B cell (primary cell): ENCODE results near the gene HJV. TPM values are rescaled to one million over a fixed set of nuclear protein-coding genes. Genes with fewer than 3 reads are reported as not detected.
"Not testable (repeated sequence)": the region's sequence is repeated elsewhere in the genome, so short reads cannot be mapped to it uniquely, and the experiment has no call there.

ENCODE experiments used
- ATAC-seq: fragments of 200-7000 bp; cut with Tn5 transposase; one replicate; pipeline ENCODE4 v1.10.0; 2021; ENCODE audit warnings: low read depth, mild to moderate bottlenecking, moderate number of reproducible peaks, moderate library complexity
- CTCF ChIA-PET: fragments of 350-600 bp; sonication (Branson Sonifier 250); formaldehyde crosslinking; loops from one replicate; lab custom pipeline; 2021; ENCODE audit warnings: antibody characterized with exemption, inconsistent platforms; lab: Charles Lee
- POLR2A ChIA-PET: fragments of 350-600 bp; sonication (Branson Sonifier 250); formaldehyde crosslinking; loops from one replicate; lab custom pipeline; 2021; ENCODE audit warnings: antibody characterized with exemption; lab: Charles Lee
- DNase-seq: peaks from one replicate; pipeline ENCODE4 v3.0.0; 2013
- H2AFZ ChIP-seq: 2 replicates; pipeline ENCODE4 v1.6.1; 2012; ENCODE audit warnings: mild to moderate bottlenecking, low read depth, low read length; ENCODE audit not compliant: insufficient read depth, poor library complexity, severe bottlenecking
- H3K27ac ChIP-seq, 2 donors: 1 replicate in 1 of 2; 2 replicates in 1 of 2; pipeline ENCODE4 v1.5.1; 2012 to 2013; ENCODE audit warnings: low read length in 2 of 2, mild to moderate bottlenecking in 2 of 2, moderate library complexity in 1 of 2
- H3K27me3 ChIP-seq, 4 experiments: fragments of 200-600 bp in 1 of 4; sonication (generic) in 1 of 4; replicated peaks in 1 of 4; 1 replicate in 2 of 4; 2 replicates in 2 of 4; pipeline versions ENCODE4 v1.6.1 to v1.7.0; 2013 to 2016; ENCODE audit warnings: low read length in 3 of 4, mild to moderate bottlenecking in 2 of 4, mixed read lengths in 1 of 4, moderate library complexity in 1 of 4; ENCODE audit not compliant: insufficient read depth in 4 of 4, control insufficient read depth in 3 of 4; ENCODE audit errors: control extremely low read depth in 1 of 4
- H3K36me3 ChIP-seq, 2 experiments: replicated peaks in 1 of 2; 1 replicate in 1 of 2; 2 replicates in 1 of 2; pipeline versions ENCODE4 v1.6.1 to v1.7.1; 2013; ENCODE audit warnings: low read length in 1 of 2; ENCODE audit not compliant: insufficient read depth in 2 of 2, control insufficient read depth in 1 of 2; ENCODE audit errors: control extremely low read depth in 1 of 2, extremely low read depth in 1 of 2
- H3K4me1 ChIP-seq, 2 donors: fragments of 200-600 bp in 1 of 2; sonication (generic) in 1 of 2; 1 replicate in 1 of 2; 2 replicates in 1 of 2; pipeline versions ENCODE4 v1.5.1 to v1.6.1; 2013 to 2017; ENCODE audit warnings: low read length in 2 of 2; ENCODE audit not compliant: control insufficient read depth in 2 of 2, insufficient read depth in 2 of 2
- H3K4me2 ChIP-seq: replicated peaks from 2 replicates; pipeline ENCODE3; 2012; ENCODE audit warnings: mild to moderate bottlenecking, low read depth, low read length; ENCODE audit not compliant: poor library complexity, severe bottlenecking
- H3K4me3 ChIP-seq, 5 experiments: fragments of 200-600 bp in 1 of 5; sonication (generic) in 1 of 5; 1 replicate in 3 of 5; 2 replicates in 2 of 5; pipeline versions ENCODE4 v1.5.1 to v1.7.0; 2011 to 2016; ENCODE audit warnings: low read length in 4 of 5, mild to moderate bottlenecking in 4 of 5, low read depth in 2 of 5, control low read depth in 1 of 5, moderate library complexity in 1 of 5; ENCODE audit not compliant: insufficient read depth in 1 of 5; ENCODE audit errors: control extremely low read depth in 1 of 5, extremely low read depth in 1 of 5
- H3K79me2 ChIP-seq: fragments of 200-600 bp; sonication (generic); one replicate; pipeline ENCODE4 v1.6.0; 2016; ENCODE audit warnings: low read length; ENCODE audit not compliant: control insufficient read depth, insufficient read depth
- H3K9ac ChIP-seq: fragments of 200-600 bp; sonication (generic); 2 replicates; pipeline ENCODE4 v1.6.1; 2017; ENCODE audit warnings: mild to moderate bottlenecking, low read length, moderate library complexity
- H3K9me3 ChIP-seq, 3 donors: one replicate each; pipeline versions ENCODE4 v1.6.1 to v1.7.1; 2013; ENCODE audit warnings: low read length in 2 of 3; ENCODE audit not compliant: control insufficient read depth in 2 of 3, insufficient read depth in 1 of 3; ENCODE audit errors: control extremely low read depth in 1 of 3
- H4K20me1 ChIP-seq: 2 replicates; pipeline ENCODE4 v1.6.0; 2012; ENCODE audit warnings: mild to moderate bottlenecking, low read length; ENCODE audit not compliant: insufficient read depth, control insufficient read depth, poor library complexity, severe bottlenecking
- H3K27ac Mint-ChIP-seq: one replicate; pipeline ENCODE4 v1.8.0; 2021; ENCODE audit warnings: mixed read lengths
- H3K27me3 Mint-ChIP-seq: one replicate; pipeline ENCODE4 v1.8.0; 2021; ENCODE audit warnings: mixed read lengths
- H3K4me1 Mint-ChIP-seq: one replicate; pipeline ENCODE4 v1.8.0; 2021; ENCODE audit warnings: mixed read lengths
- H3K4me3 Mint-ChIP-seq: one replicate; pipeline ENCODE4 v1.8.0; 2021; ENCODE audit warnings: mixed read lengths
- H3K9me3 Mint-ChIP-seq: one replicate; pipeline ENCODE4 v1.8.0; 2022; ENCODE audit warnings: mixed read lengths; ENCODE audit not compliant: insufficient read depth
- CTCF ChIP-seq: fragments of 200-600 bp; IDR thresholded peaks from one replicate; pipeline ENCODE4 v1.8.0; 2022; ENCODE audit warnings: antibody characterized with exemption, mild to moderate bottlenecking
- EZH2 ChIP-seq: IDR thresholded peaks from 2 replicates; pipeline ENCODE4 v1.6.1; 2012; ENCODE audit warnings: borderline replicate concordance, low read depth, mild to moderate bottlenecking, moderate library complexity, low read length; ENCODE audit not compliant: insufficient read depth, poor library complexity, severe bottlenecking
- WGBS: methylation state at CpG from one replicate; pipeline ENCODE4 v1.1.5; 2013; ENCODE audit warnings: missing lambda C conversion rate; ENCODE audit not compliant: insufficient coverage; 5-methylcytosine and 5-hydroxymethylcytosine counted together
- intact Hi-C: fragments of 100-400 bp; cut with micrococcal nuclease; formaldehyde crosslinking; loops from one replicate; pipeline ENCODE4 v1.10.0; 2022
- polyA plus RNA-seq: library from polyadenylated mRNA; depleted of rRNA; stranded (reverse); fragments of >200 nt; gene quantifications from 2 replicates; pipeline ENCODE4 v1.2.3, GENCODE V29; 2012
- total RNA-seq, 2 donors: library from RNA; stranded (reverse); fragments of 120-200 nt in 1 of 2; gene quantifications; 1 replicate in 1 of 2; 2 replicates in 1 of 2; pipeline versions ENCODE4 v1.2.3 to v1.2.4, GENCODE V29; 2013 to 2022

The HJV gene
- total and polyA plus RNA-seq, 2 donors (not counting 1 experiment from before 2014, with no cell fraction given), result not detected

GRCh38 chr1:146049436-146049835 is 27.9 kb upstream of the HJV start:
- 90% methylated on average over 22 of the region's 27 CpGs for WGBS
- H3K4me2 ChIP-seq, result no peak overlapping the region
- no peaks in the 10 kb centered on the region for H3K27me3 ChIP-seq
- H4K20me1 ChIP-seq, result no peaks in the 10 kb centered on the region
- Mint-ChIP-seq H3K4me1 (peaks cover 20% of the 10 kb centered on the region), H3K27ac (peak overlapping the region; percentile 3), H3K4me3 (no peak overlapping the region), H3K9me3 (no peaks in the 10 kb centered on the region), H3K27me3 (no peaks in the 10 kb centered on the region)
- intact Hi-C loops, result no loop called here
- no peak overlapping the region for H3K27ac ChIP-seq
- no peaks in the 10 kb centered on the region for H3K79me2 ChIP-seq
- H2AFZ ChIP-seq, result no peak overlapping the region
- TF ChIP-seq CTCF, result no peak
- no peak for TF ChIP-seq EZH2
- no peaks in the 10 kb centered on the region for H3K9me3 ChIP-seq
- ChIA-PET CTCF (interaction anchor here (3.4 kb wide), 1 partner anchor 12 kb away, joined by 30 read pairs; no protein-coding TSS in a partner anchor), POLR2A (interaction anchor here (1.5 kb wide), 1 partner anchor 12 kb away, joined by 6 read pairs; no protein-coding TSS in a partner anchor)
- no peaks in the 10 kb centered on the region for H3K36me3 ChIP-seq
- H3K4me3 ChIP-seq, result no peak overlapping the region
- peaks cover 3 to 5% of the 10 kb centered on the region in 2 donors for H3K4me1 ChIP-seq
- DNase-seq, result no peak
- ATAC-seq, result no peak
- no peak overlapping the region for H3K9ac ChIP-seq

- H3K27me3 Mint-ChIP-seq, intact Hi-C loops, H3K36me3 ChIP-seq, H4K20me1 ChIP-seq, H3K9me3 Mint-ChIP-seq, H3K27me3 ChIP-seq, H3K9me3 ChIP-seq, DNase-seq, H3K4me3 Mint-ChIP-seq, ATAC-seq, H3K79me2 ChIP-seq, H3K4me2 ChIP-seq, H3K4me1 ChIP-seq, H3K27ac Mint-ChIP-seq, H3K27ac ChIP-seq, H3K9ac ChIP-seq, H2AFZ ChIP-seq, H3K4me3 ChIP-seq, POLR2A ChIA-PET: not testable (repeated sequence)
- peaks cover 20% of the 10 kb centered on the region for H3K4me1 Mint-ChIP-seq
- 94% methylated on average over 3 of the region's 8 CpGs for WGBS
- CTCF ChIA-PET, result interaction anchor here (0.7 to 1.6 kb wide), 4 partner anchors 9 to 16 kb away, joined by 3 to 4 read pairs (median 4); no protein-coding TSS in a partner anchor
These were observed 27.1 kb upstream of the HJV start for GRCh38 chr1:146048514-146049115.
